HG02885 (cell line): ENCODE results near the gene CLINT1.

ENCODE experiments used
- ATAC-seq: cut with Tn5 transposase; IDR thresholded peaks from one replicate; pipeline ENCODE4 v1.9.1; 2021; ENCODE audit warnings: mild to moderate bottlenecking; ENCODE audit not compliant: unreplicated experiment, poor library complexity

The CLINT1 gene

GRCh38 chr5:157821822-157822622, 36.9 kb downstream of the CLINT1 start:
- ATAC-seq: no peak

DNA sequence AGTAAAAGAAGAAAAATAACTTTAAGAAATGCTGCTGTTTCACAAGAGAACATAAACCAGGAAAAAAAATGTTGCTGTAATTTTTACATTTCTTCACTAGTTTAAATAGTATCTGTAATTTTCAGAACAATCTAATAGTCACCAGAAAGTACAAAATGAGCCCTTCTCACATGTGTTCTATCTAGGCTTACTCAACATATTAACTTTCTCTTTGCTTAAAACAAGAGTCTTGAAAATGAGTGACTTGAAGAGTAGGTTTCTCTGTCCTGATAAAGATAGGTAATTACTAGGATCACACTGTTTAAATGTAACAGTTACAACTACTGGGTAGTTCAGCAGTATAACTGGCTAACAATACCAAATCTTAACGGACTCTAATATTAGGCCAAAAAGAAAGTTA, 37.5 kb downstream of the CLINT1 start:
- no peak for ATAC-seq

DNA sequence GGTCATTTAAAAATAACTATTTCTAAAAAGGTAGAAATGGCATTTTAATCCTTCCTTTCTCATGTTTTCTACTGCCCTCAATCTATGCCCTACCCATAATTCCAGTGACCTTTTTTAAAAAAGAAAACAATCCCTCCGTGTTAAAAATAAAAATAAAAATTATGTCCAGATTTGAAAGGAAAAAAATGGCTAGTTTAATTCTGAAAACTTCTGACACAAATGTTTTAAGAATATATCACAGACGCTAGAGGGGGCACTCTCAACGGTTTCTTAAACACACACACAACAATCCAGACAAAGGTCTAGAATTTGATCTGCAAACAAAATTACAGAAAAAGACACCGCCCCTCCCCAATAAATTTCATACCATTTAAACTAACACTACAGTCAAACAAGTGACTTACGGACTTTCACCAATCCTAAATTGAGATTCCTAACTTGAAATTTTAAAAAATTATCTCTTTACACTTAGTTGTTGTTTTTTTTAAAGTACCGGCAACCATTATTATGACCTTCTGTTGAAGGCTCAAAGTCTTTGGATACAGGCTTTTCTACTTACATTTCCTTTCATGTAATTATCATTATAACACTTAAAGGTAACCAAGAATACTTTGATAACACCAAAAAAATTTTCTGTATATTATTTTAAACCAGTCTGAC, 38.2 kb downstream of the CLINT1 start:
- no peak for ATAC-seq

DNA sequence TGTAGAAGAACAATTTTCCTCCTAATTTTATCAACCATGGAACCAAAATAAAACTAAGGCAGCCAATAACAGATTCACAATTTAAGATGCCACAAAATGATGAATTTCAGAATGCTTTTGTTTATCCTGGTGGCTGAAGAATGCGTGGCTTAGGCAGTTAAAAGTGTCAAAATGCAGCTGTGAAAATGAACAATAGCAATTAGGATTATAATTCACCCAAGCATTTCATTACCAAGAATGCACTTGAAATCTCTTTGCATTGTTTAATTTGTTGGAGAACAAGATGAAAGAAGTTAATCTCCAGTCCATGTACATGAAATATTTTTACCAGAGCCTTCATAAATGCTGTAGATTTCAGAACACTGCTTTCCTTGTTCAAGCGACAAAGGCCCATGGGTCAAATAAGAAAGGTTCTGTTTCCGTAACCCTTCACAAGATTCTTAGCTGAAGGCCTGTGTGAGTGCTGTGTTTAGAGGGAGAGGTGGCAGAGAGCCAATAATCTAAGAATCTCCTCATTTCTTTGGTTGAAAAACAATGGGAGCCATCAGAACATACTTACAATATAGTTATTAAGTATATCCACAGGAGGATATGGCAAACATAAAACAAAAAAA, 39.3 kb downstream of the CLINT1 start:
- ATAC-seq: no peak

- ATAC-seq: no peak
Observed at GRCh38 chr5:157818368-157818767, 40.6 kb downstream of the CLINT1 start.

DNA sequence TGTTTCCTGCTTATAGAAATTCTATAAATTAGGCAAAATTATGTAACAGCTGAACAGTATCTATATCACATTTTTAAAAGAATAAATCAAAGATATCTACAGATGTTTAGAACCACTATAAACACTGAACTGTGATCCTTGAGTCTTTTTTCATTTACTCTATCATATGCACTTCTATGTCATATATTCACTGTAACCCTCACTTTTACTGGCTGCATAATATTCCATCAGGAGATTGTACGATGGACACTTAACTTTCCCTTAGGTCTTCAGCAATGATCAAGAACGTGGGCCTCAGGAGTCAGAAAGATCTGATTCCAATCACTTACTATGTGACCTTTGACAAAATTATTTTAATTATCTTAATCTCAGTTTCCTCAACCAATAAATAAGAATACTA, 41.0 kb downstream of the CLINT1 start:
- ATAC-seq: no peak

- no peak for ATAC-seq
Observed at GRCh38 chr5:157817387-157817702, 41.6 kb downstream of the CLINT1 start.

DNA sequence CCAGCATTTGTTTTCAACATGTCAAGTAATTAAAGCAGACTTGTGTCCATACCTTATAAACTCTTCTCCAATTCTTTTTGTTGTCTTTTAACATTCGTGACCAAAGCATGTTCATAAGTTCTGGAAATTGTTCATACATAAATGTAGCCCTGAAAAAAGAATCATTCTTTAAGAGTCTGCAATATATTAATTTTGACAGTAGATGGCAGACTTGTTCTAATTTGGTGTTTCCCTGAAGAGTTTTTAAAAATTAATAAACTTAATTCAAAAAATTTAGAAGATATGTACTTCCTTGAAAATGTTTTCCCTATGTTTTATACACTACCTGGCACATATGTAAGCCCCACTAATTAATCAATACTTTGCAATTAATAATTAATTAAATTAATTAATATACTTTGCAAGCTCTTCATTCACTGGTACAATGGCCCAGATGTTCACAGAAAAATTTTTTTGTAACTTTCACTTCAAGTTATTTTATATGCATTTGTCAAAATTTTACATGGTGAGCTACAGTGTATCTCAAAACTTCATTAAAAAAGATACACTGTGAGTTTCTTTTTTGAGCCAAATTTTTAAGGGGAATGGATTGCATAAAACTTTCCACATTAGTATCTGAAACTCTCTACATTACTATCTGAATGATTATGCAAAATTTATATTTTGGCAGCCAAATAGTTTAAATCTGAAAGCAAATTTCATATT, 42.1 kb downstream of the CLINT1 start:
- ATAC-seq: no peak

GRCh38 chr5:157812086-157812485, 46.9 kb downstream of the CLINT1 start:
- ATAC-seq: no peak

- ATAC-seq: no peak
Observed at GRCh38 chr5:157808043-157808442, 50.9 kb downstream of the CLINT1 start.

DNA sequence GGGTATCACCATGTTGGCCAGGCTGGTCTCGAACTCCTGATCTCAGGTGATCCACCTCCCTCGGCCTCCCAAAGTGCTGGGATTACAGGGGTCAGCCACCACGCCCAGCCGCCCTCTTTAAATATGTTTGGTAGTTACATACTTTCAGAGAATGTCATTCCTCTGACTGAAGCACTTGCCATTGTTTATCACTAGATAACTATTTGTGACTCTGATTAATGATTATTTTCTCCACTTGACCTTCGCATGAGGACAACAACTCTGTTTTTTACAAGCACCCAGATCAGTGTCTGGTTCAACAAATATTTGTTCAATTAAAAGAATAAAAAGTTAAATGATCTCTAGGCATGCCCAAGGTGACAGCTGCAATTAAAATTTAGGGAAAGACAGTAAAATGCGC, 56.2 kb downstream of the CLINT1 start:
- no peak for ATAC-seq

DNA sequence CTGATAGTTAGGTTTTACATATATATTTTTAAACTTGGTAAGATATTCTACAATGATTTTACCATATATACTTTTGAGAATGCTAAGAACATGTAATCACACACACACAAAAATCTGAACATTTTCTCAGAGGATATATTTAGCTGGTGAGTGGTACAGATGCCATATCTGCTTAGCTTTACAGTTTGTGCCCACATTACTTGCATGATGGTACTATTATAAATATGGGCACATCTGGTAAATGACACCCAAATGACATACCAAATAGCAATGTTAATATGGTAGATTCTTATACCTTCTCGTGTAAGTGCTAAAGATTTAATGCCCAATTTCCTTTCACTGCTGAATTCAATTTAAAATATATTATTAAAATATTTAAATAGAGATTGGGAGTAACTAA, 58.8 kb downstream of the CLINT1 start:
- ATAC-seq: no peak

- ATAC-seq: no peak
Observed at GRCh38 chr5:157799578-157799977, 59.4 kb downstream of the CLINT1 start.

DNA sequence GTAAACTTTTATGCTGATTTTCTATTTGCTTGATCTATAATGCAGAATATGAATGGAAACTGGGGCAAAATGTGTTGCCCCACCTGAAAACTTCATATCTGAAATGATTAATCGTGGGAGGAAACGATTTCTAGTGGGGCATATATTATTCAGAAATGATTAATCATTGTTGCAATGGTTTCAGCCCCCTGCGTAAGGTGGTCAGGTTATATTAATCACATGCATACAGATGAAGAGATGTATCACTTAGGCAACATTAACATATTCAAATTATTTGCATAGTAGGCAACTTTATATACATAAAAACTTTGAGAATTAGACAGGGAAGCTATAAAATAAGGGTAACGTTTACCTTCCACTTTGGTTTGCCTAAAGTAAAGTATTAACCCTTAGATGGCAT, 65.6 kb downstream of the CLINT1 start:
- ATAC-seq: no peak

DNA sequence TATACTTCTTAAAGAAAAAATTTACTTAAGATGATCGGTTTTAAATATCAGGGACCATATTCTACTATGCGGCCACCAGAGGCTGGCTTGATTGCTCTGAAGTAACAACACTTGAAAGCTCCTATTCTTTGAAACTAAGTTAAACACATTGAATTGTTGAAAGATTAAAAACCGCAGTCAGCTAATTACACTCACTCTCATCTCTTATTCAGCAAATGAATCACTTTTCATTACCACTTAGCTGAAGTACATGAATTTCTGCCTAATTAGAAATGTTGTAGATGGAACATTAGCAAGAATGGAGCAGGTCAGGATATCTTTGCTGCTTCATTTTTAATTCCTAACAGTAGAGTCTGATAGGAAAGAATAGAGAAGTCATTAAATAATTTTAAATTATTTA, 73.1 kb downstream of the CLINT1 start:
- no peak for ATAC-seq

DNA sequence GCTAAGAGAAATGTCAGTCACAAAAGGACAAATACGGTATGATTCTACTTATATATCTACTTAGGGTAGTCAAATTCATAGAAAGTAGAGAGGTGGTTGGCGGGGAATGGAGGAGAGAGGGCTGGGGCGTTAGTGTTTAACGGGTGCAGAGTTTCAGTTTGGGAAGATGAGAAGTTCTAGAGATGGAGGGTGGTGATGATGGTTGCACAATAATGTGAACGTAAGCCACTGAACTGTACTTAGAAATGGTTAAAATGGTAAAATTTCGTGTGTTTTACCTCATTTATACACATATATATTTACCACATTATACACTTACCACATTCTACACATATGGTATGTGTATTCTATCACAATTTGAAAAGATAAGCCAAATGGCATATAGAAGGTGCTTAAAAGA, 79.7 kb downstream of the CLINT1 start:
- ATAC-seq: no peak

DNA sequence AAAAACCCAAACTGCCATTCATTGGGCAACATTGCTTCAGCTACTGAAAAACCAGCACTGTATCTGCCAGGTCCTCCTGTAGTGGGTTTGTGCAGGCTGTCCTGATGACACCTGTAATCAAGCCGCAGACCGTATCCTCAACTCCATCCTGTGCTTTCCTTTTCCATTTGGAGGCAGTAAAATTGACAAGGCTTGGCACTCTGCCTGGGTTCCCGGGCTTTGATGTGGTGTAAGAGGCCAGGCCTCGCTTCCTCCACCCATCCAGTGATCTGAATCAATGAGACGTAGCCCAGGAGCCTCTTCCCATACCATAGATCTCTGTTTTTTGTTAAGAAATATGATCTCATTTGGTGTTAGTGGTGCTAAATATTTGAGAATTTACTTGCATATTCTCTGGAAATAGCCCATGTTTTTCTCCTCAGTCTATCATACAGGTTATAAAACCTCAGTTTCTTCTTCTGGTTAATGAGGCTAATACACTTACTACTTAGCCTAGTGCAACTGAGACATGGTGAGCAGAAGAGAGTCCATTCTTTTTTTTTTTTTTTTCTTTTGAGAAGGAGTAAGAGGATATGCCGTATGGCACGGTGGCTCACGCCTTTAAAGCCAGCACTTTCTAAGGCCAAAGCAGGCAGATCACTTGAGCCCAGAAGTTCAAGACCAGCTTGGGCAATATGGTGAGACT, 80.7 kb downstream of the CLINT1 start:
- ATAC-seq: no peak

GRCh38 chr5:157772127-157772526, 86.8 kb downstream of the CLINT1 start:
- ATAC-seq: no peak

DNA sequence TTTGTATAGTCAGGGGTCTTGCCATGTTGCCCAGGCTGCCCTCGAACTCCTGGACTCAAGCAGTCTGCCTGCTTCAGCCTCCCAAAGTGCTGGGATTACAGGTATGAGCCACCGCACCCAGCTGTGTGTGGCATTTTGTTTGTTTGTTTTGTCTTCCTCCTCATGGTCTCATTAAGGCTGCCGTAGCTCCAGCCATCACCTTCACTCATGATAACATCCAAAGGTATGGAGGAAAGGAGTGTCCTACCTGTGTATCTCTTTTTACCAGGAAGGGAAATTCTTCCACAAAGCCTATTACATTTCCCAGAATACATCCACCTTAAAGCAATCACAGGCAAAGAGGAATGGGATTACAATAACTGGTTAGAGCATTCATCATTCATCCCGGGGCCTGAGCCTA, 88.3 kb downstream of the CLINT1 start:
- no peak for ATAC-seq

GRCh38 chr5:157767689-157768088, 91.3 kb downstream of the CLINT1 start:
- ATAC-seq: no peak

GRCh38 chr5:157766902-157767301, 92.0 kb downstream of the CLINT1 start:
- no peak for ATAC-seq
